Measurements from ENCODE around the gene SERPINH1. TPM values are rescaled to one million over a fixed set of nuclear protein-coding genes. Genes with fewer than 3 reads are reported as not detected.

The SERPINH1 gene
- total and polyA plus RNA-seq, 2 donors (not counting 3 experiments of a cell fraction or from before 2014, with no cell fraction given), result 409 to 816 TPM

GRCh38 chr11:75602951-75603350 is 40.9 kb downstream of the SERPINH1 start:
- H3K27ac ChIP-seq (ENCODE audit: insufficient read depth, low read depth, low read length), result peak overlapping the region; percentile 88
- H3K4me2 ChIP-seq (ENCODE audit: insufficient read depth, low read length), result no peak overlapping the region
- POLR2A ChIA-PET, result interaction anchor here (0.7 to 1.6 kb wide), 2 partner anchors 19 to 1217 kb away, joined by 3 to 7 read pairs; no protein-coding TSS in a partner anchor

More at GRCh38 chr11:75602951-75603350, 40.9 kb downstream of the SERPINH1 start:
- Histone ChIP-seq H3K36me3 (ENCODE audit: control insufficient read depth in 2 of 2, extremely low read depth in 1 of 2, insufficient read depth in 2 of 2, low read length in 2 of 2) (no peaks in the 10 kb centered on the region), H3K27me3 (ENCODE audit: control insufficient read depth in 2 of 2, insufficient read depth in 2 of 2, low read length in 2 of 2) (no peaks in the 10 kb centered on the region), H3K9me1 (replicated peaks; ENCODE audit: control insufficient read depth, extremely low read depth, insufficient read depth, low read length) (no peaks in the 10 kb centered on the region), H4K20me1 (replicated peaks; ENCODE audit: control insufficient read depth, extremely low read depth, insufficient read depth, low read length) (no peaks in the 10 kb centered on the region), H3K9me3 (replicated peaks; ENCODE audit: control insufficient read depth, insufficient read depth, low read length) (no peaks in the 10 kb centered on the region), H2AFZ (ENCODE audit: low read depth, low read length) (peak overlapping the region; percentile 70), H3K9ac (replicated peaks; ENCODE audit: extremely low read depth, insufficient read depth, low read length) (no peak overlapping the region), H3K4me3 (replicated peaks in 1 of 3; ENCODE audit: insufficient read depth in 1 of 3, low read depth in 1 of 3, low read length in 3 of 3) (no peak overlapping the region), H3K4me1 (ENCODE audit: control insufficient read depth, extremely low read depth, insufficient read depth, low read length) (peaks cover 24% of the 10 kb centered on the region), H3K79me2 (ENCODE audit: control insufficient read depth, insufficient read depth, low read length) (no peaks in the 10 kb centered on the region)
- no TSS peak for BruUV-seq (replicated peaks)
- DNase-seq (ENCODE audit: low read depth, low spot score) (peak; percentile 21), FAIRE-seq (peak; percentile 76)
- intact Hi-C loops (cut with micrococcal nuclease), result loop anchor here (5.0 kb wide), 1 partner anchor 64 kb away; the partner anchor contains the start of gene MAP6
- dilution Hi-C loops (cut with MboI; ENCODE audit: extremely low pct_ligation_motif_present, low sequenced_read_pairs), result no loop called here
- TF ChIP-seq POLR2AphosphoS5 (IDR thresholded peaks at IDR 0.05; ENCODE audit: insufficient read depth, low read depth, low read length) (no peak), JUN (IDR thresholded peaks at IDR 0.05; ENCODE audit: borderline replicate concordance, insufficient read depth, insufficient read length, low read depth) (no peak), EZH2 (IDR thresholded peaks at IDR 0.05; ENCODE audit: borderline replicate concordance, low read depth, low read length, severe bottlenecking) (no peak), FOS (IDR thresholded peaks at IDR 0.05; ENCODE audit: borderline replicate concordance, insufficient read depth, low read length) (no peak), MAX (IDR thresholded peaks at IDR 0.05; ENCODE audit: insufficient read depth, insufficient read length) (no peak), MYC (IDR thresholded peaks at IDR 0.05; ENCODE audit: low read depth, low read length) (no peak), GATA2 (IDR thresholded peaks at IDR 0.05; ENCODE audit: insufficient read depth, insufficient read length, low read depth, low read length) (no peak), POLR2A (IDR thresholded peaks at IDR 0.05; ENCODE audit: low read depth, low read length) (no peak), CTCF (IDR thresholded peaks at IDR 0.05; ENCODE audit: extremely low read depth in 1 of 2, insufficient read depth in 1 of 2, low read depth in 1 of 2, low read length in 2 of 2) (no peak)
- CTCF ChIA-PET, result interaction anchor here (0.9 to 3.5 kb wide), 8 partner anchors 9 to 120 kb away, joined by 3 to 16 read pairs (median 4); no protein-coding TSS in a partner anchor
